K562 (cell line): ENCODE measurements around the gene ACTN4. TPM values are rescaled to one million over a fixed set of nuclear protein-coding genes. Genes with fewer than 3 reads are reported as not detected.

ENCODE experiments used
- polyA plus RNA-seq, 8 experiments: library from polyadenylated mRNA; depleted of rRNA in 4 of 8; stranded (reverse) in 5 of 8; unstranded in 3 of 8; fragments of >200 nt; fragmentation: Nextera tagmentation in 2 of 8; fragmentation: Illumina TruSeq in 1 of 8; extraction: Ambion mirVana in 2 of 8; extraction: Trizol in 1 of 8; gene quantifications; 2 replicates each; pipeline versions ENCODE4 v1.2.1 to v1.2.3, GENCODE V29; 2011 to 2014; ENCODE audit warnings: inconsistent platforms in 1 of 8, missing spikeins in 1 of 8
- total RNA-seq, 7 experiments: library from RNA; depleted of rRNA in 6 of 7; stranded (reverse); fragments of >200 nt in 6 of 7; fragmentation: Illumina TruSeq in 2 of 7; extraction: Trizol in 2 of 7; gene quantifications; 2 replicates each; pipeline versions ENCODE4 v1.2.1 to v1.2.3, GENCODE V29; 2011 to 2021; ENCODE audit warnings: low replicate concordance in 1 of 7
- TF ChIP-seq, protein P1 (sequence below), 2 experiments: fragments of 450-650 bp; formaldehyde crosslinking in 1 of 2; IDR thresholded peaks; 2 replicates each; pipeline versions ENCODE4 v1.4.0 to v1.6.1; 2014 to 2020; ENCODE audit warnings: mild to moderate bottlenecking in 2 of 2, borderline replicate concordance in 1 of 2, low read depth in 1 of 2

Gene ACTN4
- total and polyA plus RNA-seq, 9 of the 15 experiments (the other 6 are each of a cell fraction or from before 2014, with no cell fraction given), result 3.1 to 385 (median 125) TPM

- TF ChIP-seq, protein P1, sequence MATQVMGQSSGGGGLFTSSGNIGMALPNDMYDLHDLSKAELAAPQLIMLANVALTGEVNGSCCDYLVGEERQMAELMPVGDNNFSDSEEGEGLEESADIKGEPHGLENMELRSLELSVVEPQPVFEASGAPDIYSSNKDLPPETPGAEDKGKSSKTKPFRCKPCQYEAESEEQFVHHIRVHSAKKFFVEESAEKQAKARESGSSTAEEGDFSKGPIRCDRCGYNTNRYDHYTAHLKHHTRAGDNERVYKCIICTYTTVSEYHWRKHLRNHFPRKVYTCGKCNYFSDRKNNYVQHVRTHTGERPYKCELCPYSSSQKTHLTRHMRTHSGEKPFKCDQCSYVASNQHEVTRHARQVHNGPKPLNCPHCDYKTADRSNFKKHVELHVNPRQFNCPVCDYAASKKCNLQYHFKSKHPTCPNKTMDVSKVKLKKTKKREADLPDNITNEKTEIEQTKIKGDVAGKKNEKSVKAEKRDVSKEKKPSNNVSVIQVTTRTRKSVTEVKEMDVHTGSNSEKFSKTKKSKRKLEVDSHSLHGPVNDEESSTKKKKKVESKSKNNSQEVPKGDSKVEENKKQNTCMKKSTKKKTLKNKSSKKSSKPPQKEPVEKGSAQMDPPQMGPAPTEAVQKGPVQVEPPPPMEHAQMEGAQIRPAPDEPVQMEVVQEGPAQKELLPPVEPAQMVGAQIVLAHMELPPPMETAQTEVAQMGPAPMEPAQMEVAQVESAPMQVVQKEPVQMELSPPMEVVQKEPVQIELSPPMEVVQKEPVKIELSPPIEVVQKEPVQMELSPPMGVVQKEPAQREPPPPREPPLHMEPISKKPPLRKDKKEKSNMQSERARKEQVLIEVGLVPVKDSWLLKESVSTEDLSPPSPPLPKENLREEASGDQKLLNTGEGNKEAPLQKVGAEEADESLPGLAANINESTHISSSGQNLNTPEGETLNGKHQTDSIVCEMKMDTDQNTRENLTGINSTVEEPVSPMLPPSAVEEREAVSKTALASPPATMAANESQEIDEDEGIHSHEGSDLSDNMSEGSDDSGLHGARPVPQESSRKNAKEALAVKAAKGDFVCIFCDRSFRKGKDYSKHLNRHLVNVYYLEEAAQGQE (IDR thresholded peaks at IDR 0.05; ENCODE audit: borderline replicate concordance), result no peak
- TF ChIP-seq, protein P1 (CRISPR knock-in tag; IDR thresholded peaks at IDR 0.05; ENCODE audit: low read depth), result no peak
- TF ChIP-seq, all 486 proteins: peak for 1
These were observed 61.1 kb downstream of the ACTN4 start (continued) for GRCh38 chr19:38708413-38709024.
